Esophagus muscularis mucosa (tissue), 4 donors: ENCODE data around the gene CLDN9. TPM values are rescaled to one million over a fixed set of nuclear protein-coding genes. Genes with fewer than 3 reads are reported as not detected.

ENCODE experiments used
- DNase-seq: peaks from one replicate; pipeline ENCODE4 v3.0.0-alpha.2; 2017; ENCODE audit errors: extremely low spot score
- H3K27ac ChIP-seq, 4 donors: fragments of 200-600 bp; sonication (generic); replicated peaks in 1 of 4; 1 replicate in 3 of 4; 2 replicates in 1 of 4; pipeline ENCODE4 v1.5.1; 2016 to 2019; ENCODE audit warnings: mild to moderate bottlenecking in 1 of 4
- H3K27me3 ChIP-seq, 4 donors: fragments of 200-600 bp; sonication (generic); one replicate each; pipeline versions ENCODE4 v1.5.1 to v1.6.0; 2016 to 2019
- H3K36me3 ChIP-seq, 4 donors: fragments of 200-600 bp; sonication (generic); one replicate each; pipeline ENCODE4 v1.5.1; 2016 to 2019
- H3K4me1 ChIP-seq, 4 donors: fragments of 200-600 bp; sonication (generic); one replicate each; pipeline ENCODE4 v1.5.1; 2016 to 2019
- H3K4me3 ChIP-seq, 4 donors: fragments of 200-600 bp; sonication (generic); 1 replicate in 2 of 4; 2 replicates in 2 of 4; pipeline ENCODE4 v1.5.1; 2016 to 2019; ENCODE audit warnings: mild to moderate bottlenecking in 4 of 4, moderate library complexity in 1 of 4
- H3K9me3 ChIP-seq, 4 donors: fragments of 200-600 bp; sonication (generic); 1 replicate in 3 of 4; 2 replicates in 1 of 4; pipeline ENCODE4 v1.5.1; 2016 to 2019
- EP300 ChIP-seq: sonication (generic); formaldehyde crosslinking; IDR thresholded peaks from one replicate; pipeline ENCODE4 v1.6.1; 2017; ENCODE audit warnings: antibody characterized with exemption
- POLR2A ChIP-seq: fragments of 450-650 bp; IDR thresholded peaks from one replicate; pipeline ENCODE4 v1.6.1; 2017; ENCODE audit warnings: antibody characterized with exemption, moderate library complexity, mild to moderate bottlenecking, low read depth
- POLR2AphosphoS5 ChIP-seq, 2 donors: sonication (generic); formaldehyde crosslinking; IDR thresholded peaks; one replicate each; pipeline ENCODE4 v1.6.1; 2017; ENCODE audit warnings: antibody characterized with exemption in 2 of 2
- WGBS: methylation state at CpG from one replicate; pipeline ENCODE4 v1.1.5; 2018; 5-methylcytosine and 5-hydroxymethylcytosine counted together
- intact Hi-C: fragments of 100-400 bp; cut with DNase I; formaldehyde crosslinking; loops from one replicate; pipeline ENCODE4 v1.15.1; 2023
- total RNA-seq, 4 donors: library from RNA; depleted of rRNA; stranded (reverse); fragments of >200 nt; gene quantifications; one replicate each; pipeline versions ENCODE4 v1.1.0 to v1.2.1, GENCODE V29; 2016
- TF ChIP-seq, protein P1 (sequence below), 3 experiments: fragments of 200-600 bp in 2 of 3; fragments of 450-650 bp in 1 of 3; sonication (generic) in 2 of 3; IDR thresholded peaks; one replicate each; pipeline ENCODE4 v1.5.1; 2017 to 2019; ENCODE audit warnings: antibody characterized with exemption in 3 of 3, mild to moderate bottlenecking in 2 of 3, moderate library complexity in 1 of 3

Gene CLDN9
- total RNA-seq, 4 donors from 2014 or later, result 0.17 to 0.42 (median 0.32) TPM; not detected in 1

DNA sequence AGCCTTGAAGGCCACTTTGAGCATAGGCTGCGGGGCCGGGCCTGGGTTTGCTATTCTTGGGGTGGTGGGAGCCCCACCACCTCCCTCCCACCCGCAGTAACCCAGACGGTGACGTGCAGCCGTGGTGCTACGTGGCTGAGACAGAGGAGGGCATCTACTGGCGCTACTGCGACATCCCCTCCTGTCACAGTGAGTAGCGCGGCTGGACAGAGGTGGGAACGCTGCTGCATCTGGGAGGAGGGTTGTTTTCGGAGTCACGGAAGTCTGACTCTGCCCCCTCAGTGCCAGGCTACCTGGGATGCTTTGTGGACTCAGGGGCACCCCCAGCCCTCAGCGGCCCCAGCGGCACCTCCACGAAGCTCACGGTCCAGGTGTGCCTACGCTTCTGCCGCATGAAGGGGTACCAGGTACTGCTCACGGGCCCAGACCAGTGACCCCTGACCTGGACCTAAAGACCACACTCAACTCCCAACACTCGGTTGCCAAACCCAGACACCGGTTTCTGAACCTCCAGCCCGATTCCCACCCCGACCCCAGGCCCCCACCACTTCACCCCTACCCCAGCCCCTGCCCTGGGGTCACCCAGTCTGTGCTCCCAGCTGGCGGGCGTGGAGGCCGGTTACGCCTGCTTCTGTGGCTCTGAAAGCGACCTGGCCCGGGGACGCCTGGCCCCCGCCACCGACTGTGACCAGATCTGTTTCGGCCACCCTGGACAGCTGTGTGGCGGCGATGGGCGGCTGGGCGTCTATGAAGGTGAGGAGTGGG lies 46.5 kb upstream of the CLDN9 start:
- TF ChIP-seq EP300 (no peak), POLR2A (no peak), POLR2AphosphoS5 (IDR thresholded peaks at IDR 0.05) (no peak)
- TF ChIP-seq, protein P1, sequence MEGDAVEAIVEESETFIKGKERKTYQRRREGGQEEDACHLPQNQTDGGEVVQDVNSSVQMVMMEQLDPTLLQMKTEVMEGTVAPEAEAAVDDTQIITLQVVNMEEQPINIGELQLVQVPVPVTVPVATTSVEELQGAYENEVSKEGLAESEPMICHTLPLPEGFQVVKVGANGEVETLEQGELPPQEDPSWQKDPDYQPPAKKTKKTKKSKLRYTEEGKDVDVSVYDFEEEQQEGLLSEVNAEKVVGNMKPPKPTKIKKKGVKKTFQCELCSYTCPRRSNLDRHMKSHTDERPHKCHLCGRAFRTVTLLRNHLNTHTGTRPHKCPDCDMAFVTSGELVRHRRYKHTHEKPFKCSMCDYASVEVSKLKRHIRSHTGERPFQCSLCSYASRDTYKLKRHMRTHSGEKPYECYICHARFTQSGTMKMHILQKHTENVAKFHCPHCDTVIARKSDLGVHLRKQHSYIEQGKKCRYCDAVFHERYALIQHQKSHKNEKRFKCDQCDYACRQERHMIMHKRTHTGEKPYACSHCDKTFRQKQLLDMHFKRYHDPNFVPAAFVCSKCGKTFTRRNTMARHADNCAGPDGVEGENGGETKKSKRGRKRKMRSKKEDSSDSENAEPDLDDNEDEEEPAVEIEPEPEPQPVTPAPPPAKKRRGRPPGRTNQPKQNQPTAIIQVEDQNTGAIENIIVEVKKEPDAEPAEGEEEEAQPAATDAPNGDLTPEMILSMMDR (IDR thresholded peaks at IDR 0.05), result no peak
- 36% methylated on average over 24 of the region's 39 CpGs for WGBS
- H3K36me3 ChIP-seq, result no peaks in the 10 kb centered on the region
- no peak for DNase-seq
- H3K27me3 ChIP-seq, result peaks cover 34 to 77% (median 69%) of the 10 kb centered on the region in 4 donors
- H3K4me3 ChIP-seq, result peak overlapping the region; percentile 22 to 49 (median 30)
- H3K4me1 ChIP-seq, result peaks cover 55 to 81% (median 75%) of the 10 kb centered on the region in 4 donors
- intact Hi-C loops, result no loop called here
- no peak overlapping the region for H3K27ac ChIP-seq
- H3K9me3 ChIP-seq, result no peaks in the 10 kb centered on the region

DNA sequence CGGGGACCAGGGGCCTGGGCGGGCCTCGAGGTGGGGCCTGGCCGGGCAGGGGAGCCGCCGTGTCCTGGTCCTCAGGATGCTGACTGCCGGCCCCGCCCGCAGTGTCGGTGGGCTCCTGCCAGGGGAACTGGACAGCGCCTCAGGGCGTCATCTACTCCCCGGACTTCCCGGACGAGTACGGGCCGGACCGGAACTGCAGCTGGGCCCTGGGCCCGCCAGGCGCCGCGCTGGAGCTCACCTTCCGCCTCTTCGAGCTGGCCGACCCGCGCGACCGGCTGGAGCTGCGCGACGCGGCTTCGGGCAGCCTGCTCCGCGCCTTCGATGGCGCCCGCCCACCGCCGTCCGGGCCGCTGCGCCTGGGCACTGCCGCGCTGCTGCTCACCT lies 45.9 kb upstream of the CLDN9 start:
- 16% methylated on average over 30 of the region's 46 CpGs for WGBS
- H3K27me3 ChIP-seq, result peaks cover 30 to 71% (median 65%) of the 10 kb centered on the region in 4 donors
- peak overlapping the region; percentile 22 to 49 (median 30) for H3K4me3 ChIP-seq
- intact Hi-C loops, result no loop called here
- peaks cover 55 to 81% (median 75%) of the 10 kb centered on the region in 4 donors for H3K4me1 ChIP-seq
- no peaks in the 10 kb centered on the region for H3K36me3 ChIP-seq
- H3K27ac ChIP-seq, result no peak overlapping the region
- DNase-seq, result no peak
- no peaks in the 10 kb centered on the region for H3K9me3 ChIP-seq
- TF ChIP-seq POLR2AphosphoS5 (IDR thresholded peaks at IDR 0.05) (no peak), POLR2A (no peak), EP300 (no peak)
- TF ChIP-seq, protein P1 (IDR thresholded peaks at IDR 0.05), result peak in 1 of 3 experiments; percentile 18

DNA sequence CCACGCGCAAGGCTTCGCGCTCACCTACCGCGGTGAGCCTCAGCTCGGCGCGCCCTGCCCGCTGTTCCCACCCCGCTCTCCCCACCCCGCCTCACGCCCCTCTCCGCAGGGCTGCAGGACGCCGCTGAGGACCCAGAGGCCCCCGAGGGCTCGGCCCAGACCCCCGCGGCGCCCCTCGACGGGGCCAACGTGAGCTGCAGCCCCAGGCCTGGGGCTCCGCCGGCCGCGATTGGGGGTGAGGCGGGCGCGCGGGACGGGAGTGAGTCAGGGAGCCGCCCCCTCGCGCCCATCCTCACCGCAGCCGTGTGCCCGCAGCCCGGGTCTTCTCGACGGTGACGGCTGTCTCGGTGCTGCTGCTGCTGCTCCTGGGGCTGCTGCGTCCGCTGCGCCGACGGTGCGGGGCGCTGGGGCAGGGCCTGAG lies 45.5 kb upstream of the CLDN9 start:
- Histone ChIP-seq H3K27ac (no peak overlapping the region), H3K27me3 (peaks cover 26 to 67% (median 61%) of the 10 kb centered on the region in 4 donors), H3K4me1 (peaks cover 55 to 78% (median 75%) of the 10 kb centered on the region in 4 donors), H3K9me3 (no peaks in the 10 kb centered on the region), H3K4me3 (peak overlapping the region; percentile 22 to 49 (median 30)), H3K36me3 (no peaks in the 10 kb centered on the region)
- intact Hi-C loops, result no loop called here
- no peak for TF ChIP-seq EP300
- TF ChIP-seq, protein P1 (IDR thresholded peaks at IDR 0.05), result no peak
- TF ChIP-seq POLR2AphosphoS5 (IDR thresholded peaks at IDR 0.05), result no peak
- no peak for TF ChIP-seq POLR2A
- no CpG with 5 or more reads among the region's 51 CpGs for WGBS
- DNase-seq, result no peak

DNA sequence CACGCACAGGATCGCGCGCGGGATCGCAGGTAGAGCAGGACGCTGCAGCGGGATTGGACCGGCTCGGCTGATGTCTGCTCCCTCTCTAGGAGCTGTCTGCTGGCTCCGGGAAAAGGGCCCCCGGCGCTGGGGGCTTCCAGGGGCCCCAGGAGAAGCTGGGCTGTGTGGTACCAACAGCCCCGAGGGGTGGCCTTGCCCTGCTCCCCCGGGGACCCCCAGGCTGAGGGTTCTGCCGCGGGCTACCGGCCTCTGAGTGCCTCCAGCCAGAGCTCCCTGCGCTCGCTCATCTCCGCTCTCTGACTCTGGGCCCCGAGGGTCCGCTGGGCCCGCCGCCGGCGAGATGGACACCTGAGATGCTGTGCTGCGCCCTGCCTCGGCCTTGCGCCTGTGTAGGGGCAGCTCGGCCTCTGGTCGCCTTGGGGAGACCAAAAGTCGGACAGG lies 45.0 kb upstream of the CLDN9 start:
- H3K4me3 ChIP-seq, result no peak overlapping the region
- intact Hi-C loops, result no loop called here
- no peaks in the 10 kb centered on the region for H3K9me3 ChIP-seq
- WGBS, result 58% methylated on average over 8 of the region's 33 CpGs
- DNase-seq, result no peak
- H3K4me1 ChIP-seq, result peaks cover 55 to 75% (median 70%) of the 10 kb centered on the region in 4 donors
- no peak for TF ChIP-seq POLR2AphosphoS5 (IDR thresholded peaks at IDR 0.05)
- no peak for TF ChIP-seq POLR2A
- TF ChIP-seq, protein P1 (IDR thresholded peaks at IDR 0.05), result no peak
- no peak overlapping the region for H3K27ac ChIP-seq
- H3K27me3 ChIP-seq, result peaks cover 24 to 62% (median 55%) of the 10 kb centered on the region in 4 donors
- H3K36me3 ChIP-seq, result no peaks in the 10 kb centered on the region
